GM23338 (cell line): ENCODE data around the gene SYNE2. TPM values are rescaled to one million over a fixed set of nuclear protein-coding genes. Genes with fewer than 3 reads are reported as not detected.

Experiments
- ATAC-seq: fragments of 200-7000 bp; cut with Tn5 transposase; 3 replicates; pipeline ENCODE4 v1.9.1; 2020
- DNase-seq: peaks from one replicate; pipeline ENCODE4 v3.0.0-alpha.2; 2015; ENCODE audit warnings: low spot score
- H2AFZ ChIP-seq: fragments of 200-600 bp; sonication (generic); 2 replicates; pipeline ENCODE4 v1.8.0; 2016; ENCODE audit warnings: antibody characterized with exemption, mild to moderate bottlenecking, moderate library complexity
- H3F3A ChIP-seq: fragments of 200-600 bp; sonication (generic); replicated peaks from 2 replicates; pipeline ENCODE4 v1.8.0; 2017; ENCODE audit warnings: antibody characterized with exemption, mixed run types, low read depth
- H3K27ac ChIP-seq: fragments of 200-600 bp; sonication (generic); 2 replicates; pipeline ENCODE4 v1.6.1; 2016; ENCODE audit warnings: low read depth
- H3K27me3 ChIP-seq: fragments of 200-600 bp; sonication (generic); 2 replicates; pipeline ENCODE4 v1.8.0; 2016; ENCODE audit warnings: mild to moderate bottlenecking, mixed run types, moderate library complexity; ENCODE audit not compliant: insufficient read depth
- H3K36me3 ChIP-seq: fragments of 200-600 bp; sonication (generic); 2 replicates; pipeline ENCODE4 v1.8.0; 2016; ENCODE audit warnings: mild to moderate bottlenecking; ENCODE audit not compliant: insufficient read depth
- H3K4me1 ChIP-seq: fragments of 200-600 bp; sonication (generic); 2 replicates; pipeline ENCODE4 v1.8.0; 2016; ENCODE audit warnings: mild to moderate bottlenecking, moderate library complexity; ENCODE audit not compliant: insufficient read depth
- H3K4me2 ChIP-seq: fragments of 200-600 bp; sonication (generic); 2 replicates; pipeline ENCODE4 v1.7.1; 2017; ENCODE audit warnings: mixed run types
- H3K4me3 ChIP-seq: fragments of 200-600 bp; sonication (generic); 2 replicates; pipeline ENCODE4 v1.6.1; 2016; ENCODE audit warnings: mixed run types
- H3K79me2 ChIP-seq: fragments of 200-600 bp; sonication (generic); replicated peaks from 2 replicates; pipeline ENCODE4 v1.8.0; 2017; ENCODE audit warnings: mild to moderate bottlenecking; ENCODE audit not compliant: insufficient read depth
- H3K9me2 ChIP-seq: fragments of 200-600 bp; sonication (generic); 2 replicates; pipeline ENCODE4 v1.8.0; 2017; ENCODE audit not compliant: insufficient read depth
- H4K20me1 ChIP-seq: fragments of 200-600 bp; sonication (generic); replicated peaks from 2 replicates; pipeline ENCODE4 v1.8.0; 2017; ENCODE audit warnings: mild to moderate bottlenecking; ENCODE audit not compliant: insufficient read depth
- H3K27ac Mint-ChIP-seq: 2 replicates; pipeline ENCODE4 v1.8.0; 2020; ENCODE audit warnings: inconsistent platforms, mild to moderate bottlenecking, moderate library complexity, mixed read lengths
- H3K27me3 Mint-ChIP-seq: 3 replicates; pipeline ENCODE4 v1.8.0; 2022; ENCODE audit warnings: low read depth, mild to moderate bottlenecking, moderate library complexity, mixed read lengths, inconsistent platforms; ENCODE audit not compliant: insufficient read depth, poor library complexity
- H3K36me3 Mint-ChIP-seq: 3 replicates; pipeline ENCODE4 v1.8.0; 2021; ENCODE audit warnings: low read depth, mild to moderate bottlenecking, inconsistent platforms, moderate library complexity, mixed read lengths
- H3K4me1 Mint-ChIP-seq: 3 replicates; pipeline ENCODE4 v1.8.0; 2020; ENCODE audit warnings: mild to moderate bottlenecking, inconsistent platforms, mixed read lengths
- H3K4me3 Mint-ChIP-seq: 3 replicates; pipeline ENCODE4 v1.8.0; 2021; ENCODE audit warnings: moderate library complexity, mild to moderate bottlenecking, inconsistent platforms, mixed read lengths
- H3K9me3 Mint-ChIP-seq: 3 replicates; pipeline ENCODE4 v1.8.0; 2020; ENCODE audit warnings: moderate library complexity, mild to moderate bottlenecking, inconsistent platforms, mixed read lengths
- CREB1 ChIP-seq: fragments of 250-450 bp; sonication (Bioruptor Pico); IDR thresholded peaks from 2 replicates; pipeline ENCODE4 v1.5.0; 2020; ENCODE audit warnings: low read depth, mild to moderate bottlenecking, moderate library complexity
- EZH2 ChIP-seq: fragments of 200-600 bp; sonication (generic); IDR thresholded peaks from one replicate; pipeline ENCODE4 v1.8.0; 2017; ENCODE audit warnings: antibody characterized with exemption, mild to moderate bottlenecking, low read depth; ENCODE audit not compliant: unreplicated experiment
- EZH2phosphoT487 ChIP-seq: fragments of 200-600 bp; sonication (generic); IDR thresholded peaks from one replicate; pipeline ENCODE4 v1.8.1; 2018; ENCODE audit warnings: antibody characterized with exemption; ENCODE audit not compliant: unreplicated experiment
- JUNB ChIP-seq: IDR thresholded peaks from one replicate; pipeline ENCODE4 v1.6.1; 2016; ENCODE audit warnings: antibody characterized with exemption; ENCODE audit not compliant: unreplicated experiment
- NANOG ChIP-seq: IDR thresholded peaks from 2 replicates; pipeline ENCODE4 v1.6.1; 2016; ENCODE audit warnings: antibody characterized with exemption, borderline replicate concordance
- POLR2AphosphoS5 ChIP-seq: IDR thresholded peaks from 2 replicates; pipeline ENCODE4 v1.6.1; 2016; ENCODE audit warnings: antibody characterized with exemption, low read depth
- STAT1 ChIP-seq: IDR thresholded peaks from one replicate; pipeline ENCODE4 v1.6.1; 2016; ENCODE audit warnings: antibody characterized with exemption; ENCODE audit not compliant: unreplicated experiment
- ZNF114 ChIP-seq: fragments of 250-450 bp; sonication (Bioruptor Pico); IDR thresholded peaks from 2 replicates; pipeline ENCODE4 v1.5.0; 2020; ENCODE audit warnings: mild to moderate bottlenecking, moderate library complexity
- ZNF331 ChIP-seq: fragments of 250-450 bp; sonication (Bioruptor Pico); IDR thresholded peaks from 2 replicates; pipeline ENCODE4 v1.5.0; 2020; ENCODE audit warnings: low read depth, mild to moderate bottlenecking, moderate library complexity
- polyA plus RNA-seq: library from polyadenylated mRNA; unstranded; fragments of >200 nt; fragmentation: Nextera tagmentation; extraction: Ambion mirVana; gene quantifications from 2 replicates; pipeline ENCODE4 v1.2.1, GENCODE V29; 2016
- total RNA-seq: library from RNA; depleted of rRNA; stranded (reverse); fragments of >200 nt; shearing (Covaris generic); gene quantifications from 2 replicates; pipeline ENCODE4 v1.2.3, GENCODE V29; 2014
- TF ChIP-seq, protein P1 (sequence below): IDR thresholded peaks from 2 replicates; pipeline ENCODE4 v1.6.1; 2016; ENCODE audit warnings: antibody characterized with exemption
- TF ChIP-seq, protein P2 (sequence below), 2 experiments: fragments of 200-600 bp in 1 of 2; sonication (generic) in 1 of 2; conservative IDR thresholded peaks; 2 replicates each; pipeline versions ENCODE4 v1.5.1 to v1.6.1; 2016 to 2017; ENCODE audit warnings: antibody characterized with exemption in 2 of 2, low read depth in 2 of 2, mild to moderate bottlenecking in 2 of 2, moderate library complexity in 1 of 2
- TF ChIP-seq, protein P3 (sequence below): fragments of 250-450 bp; sonication (Bioruptor Pico); IDR thresholded peaks from 2 replicates; pipeline ENCODE4 v1.5.0; 2020; ENCODE audit warnings: mild to moderate bottlenecking, moderate library complexity
- TF ChIP-seq, protein P4 (sequence below): IDR thresholded peaks from one replicate; pipeline ENCODE4 v1.6.1; 2018; ENCODE audit warnings: antibody characterized with exemption; ENCODE audit not compliant: unreplicated experiment

SYNE2 gene
- total and polyA plus RNA-seq, 2 experiments from 2014 or later, result 34.3 to 86.5 TPM

DNA sequence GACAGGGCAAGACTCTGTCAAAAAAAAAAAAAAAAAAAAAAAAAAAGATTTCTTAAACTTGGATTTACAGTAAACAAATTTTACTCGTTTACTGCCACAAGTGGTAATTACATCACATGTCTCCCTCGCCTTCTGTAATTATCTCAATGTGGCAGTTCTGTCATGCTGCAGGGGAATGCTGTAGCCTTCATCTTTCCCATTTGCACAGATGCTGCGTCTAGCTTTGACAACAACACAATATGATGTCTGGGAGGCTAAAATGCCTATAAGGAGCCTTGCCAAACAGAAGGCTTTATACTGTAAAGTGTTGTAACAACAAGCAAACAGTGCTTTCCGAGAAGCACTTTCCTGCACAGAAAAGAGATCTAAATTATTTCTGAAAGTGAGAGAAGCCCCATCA is 392.7 kb downstream of the SYNE2 start:
- H3K4me1 ChIP-seq, result no peaks in the 10 kb centered on the region
- no peak overlapping the region for H3K27ac ChIP-seq
- H3F3A ChIP-seq, result no peaks in the 10 kb centered on the region
- no peak overlapping the region for H2AFZ ChIP-seq
- H3K4me2 ChIP-seq, result no peak overlapping the region
- no peaks in the 10 kb centered on the region; the same call in 2 of the 3 replicates for H3K4me1 Mint-ChIP-seq
- H3K27me3 ChIP-seq, result no peaks in the 10 kb centered on the region
- DNase-seq (no peak), ATAC-seq (no peak)
- no peak overlapping the region for H3K27ac Mint-ChIP-seq
- H3K9me3 Mint-ChIP-seq, result no peaks in the 10 kb centered on the region
- no peaks in the 10 kb centered on the region for H3K9me2 ChIP-seq
- H3K27me3 Mint-ChIP-seq, result no peaks in the 10 kb centered on the region
- TF ChIP-seq ZNF114 (no peak), EZH2phosphoT487 (no peak), POLR2AphosphoS5 (no peak), JUNB (no peak), STAT1 (no peak), ZNF331 (no peak), CREB1 (CRISPR knock-in tag) (no peak), NANOG (no peak), EZH2 (no peak)
- TF ChIP-seq, protein P1, sequence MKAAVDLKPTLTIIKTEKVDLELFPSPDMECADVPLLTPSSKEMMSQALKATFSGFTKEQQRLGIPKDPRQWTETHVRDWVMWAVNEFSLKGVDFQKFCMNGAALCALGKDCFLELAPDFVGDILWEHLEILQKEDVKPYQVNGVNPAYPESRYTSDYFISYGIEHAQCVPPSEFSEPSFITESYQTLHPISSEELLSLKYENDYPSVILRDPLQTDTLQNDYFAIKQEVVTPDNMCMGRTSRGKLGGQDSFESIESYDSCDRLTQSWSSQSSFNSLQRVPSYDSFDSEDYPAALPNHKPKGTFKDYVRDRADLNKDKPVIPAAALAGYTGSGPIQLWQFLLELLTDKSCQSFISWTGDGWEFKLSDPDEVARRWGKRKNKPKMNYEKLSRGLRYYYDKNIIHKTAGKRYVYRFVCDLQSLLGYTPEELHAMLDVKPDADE, result no peak
- TF ChIP-seq, protein P2, sequence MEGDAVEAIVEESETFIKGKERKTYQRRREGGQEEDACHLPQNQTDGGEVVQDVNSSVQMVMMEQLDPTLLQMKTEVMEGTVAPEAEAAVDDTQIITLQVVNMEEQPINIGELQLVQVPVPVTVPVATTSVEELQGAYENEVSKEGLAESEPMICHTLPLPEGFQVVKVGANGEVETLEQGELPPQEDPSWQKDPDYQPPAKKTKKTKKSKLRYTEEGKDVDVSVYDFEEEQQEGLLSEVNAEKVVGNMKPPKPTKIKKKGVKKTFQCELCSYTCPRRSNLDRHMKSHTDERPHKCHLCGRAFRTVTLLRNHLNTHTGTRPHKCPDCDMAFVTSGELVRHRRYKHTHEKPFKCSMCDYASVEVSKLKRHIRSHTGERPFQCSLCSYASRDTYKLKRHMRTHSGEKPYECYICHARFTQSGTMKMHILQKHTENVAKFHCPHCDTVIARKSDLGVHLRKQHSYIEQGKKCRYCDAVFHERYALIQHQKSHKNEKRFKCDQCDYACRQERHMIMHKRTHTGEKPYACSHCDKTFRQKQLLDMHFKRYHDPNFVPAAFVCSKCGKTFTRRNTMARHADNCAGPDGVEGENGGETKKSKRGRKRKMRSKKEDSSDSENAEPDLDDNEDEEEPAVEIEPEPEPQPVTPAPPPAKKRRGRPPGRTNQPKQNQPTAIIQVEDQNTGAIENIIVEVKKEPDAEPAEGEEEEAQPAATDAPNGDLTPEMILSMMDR (conservative IDR thresholded peaks at IDR 0.05; ENCODE audit: low read depth in 2 of 2), result no peak
- TF ChIP-seq, protein P3, sequence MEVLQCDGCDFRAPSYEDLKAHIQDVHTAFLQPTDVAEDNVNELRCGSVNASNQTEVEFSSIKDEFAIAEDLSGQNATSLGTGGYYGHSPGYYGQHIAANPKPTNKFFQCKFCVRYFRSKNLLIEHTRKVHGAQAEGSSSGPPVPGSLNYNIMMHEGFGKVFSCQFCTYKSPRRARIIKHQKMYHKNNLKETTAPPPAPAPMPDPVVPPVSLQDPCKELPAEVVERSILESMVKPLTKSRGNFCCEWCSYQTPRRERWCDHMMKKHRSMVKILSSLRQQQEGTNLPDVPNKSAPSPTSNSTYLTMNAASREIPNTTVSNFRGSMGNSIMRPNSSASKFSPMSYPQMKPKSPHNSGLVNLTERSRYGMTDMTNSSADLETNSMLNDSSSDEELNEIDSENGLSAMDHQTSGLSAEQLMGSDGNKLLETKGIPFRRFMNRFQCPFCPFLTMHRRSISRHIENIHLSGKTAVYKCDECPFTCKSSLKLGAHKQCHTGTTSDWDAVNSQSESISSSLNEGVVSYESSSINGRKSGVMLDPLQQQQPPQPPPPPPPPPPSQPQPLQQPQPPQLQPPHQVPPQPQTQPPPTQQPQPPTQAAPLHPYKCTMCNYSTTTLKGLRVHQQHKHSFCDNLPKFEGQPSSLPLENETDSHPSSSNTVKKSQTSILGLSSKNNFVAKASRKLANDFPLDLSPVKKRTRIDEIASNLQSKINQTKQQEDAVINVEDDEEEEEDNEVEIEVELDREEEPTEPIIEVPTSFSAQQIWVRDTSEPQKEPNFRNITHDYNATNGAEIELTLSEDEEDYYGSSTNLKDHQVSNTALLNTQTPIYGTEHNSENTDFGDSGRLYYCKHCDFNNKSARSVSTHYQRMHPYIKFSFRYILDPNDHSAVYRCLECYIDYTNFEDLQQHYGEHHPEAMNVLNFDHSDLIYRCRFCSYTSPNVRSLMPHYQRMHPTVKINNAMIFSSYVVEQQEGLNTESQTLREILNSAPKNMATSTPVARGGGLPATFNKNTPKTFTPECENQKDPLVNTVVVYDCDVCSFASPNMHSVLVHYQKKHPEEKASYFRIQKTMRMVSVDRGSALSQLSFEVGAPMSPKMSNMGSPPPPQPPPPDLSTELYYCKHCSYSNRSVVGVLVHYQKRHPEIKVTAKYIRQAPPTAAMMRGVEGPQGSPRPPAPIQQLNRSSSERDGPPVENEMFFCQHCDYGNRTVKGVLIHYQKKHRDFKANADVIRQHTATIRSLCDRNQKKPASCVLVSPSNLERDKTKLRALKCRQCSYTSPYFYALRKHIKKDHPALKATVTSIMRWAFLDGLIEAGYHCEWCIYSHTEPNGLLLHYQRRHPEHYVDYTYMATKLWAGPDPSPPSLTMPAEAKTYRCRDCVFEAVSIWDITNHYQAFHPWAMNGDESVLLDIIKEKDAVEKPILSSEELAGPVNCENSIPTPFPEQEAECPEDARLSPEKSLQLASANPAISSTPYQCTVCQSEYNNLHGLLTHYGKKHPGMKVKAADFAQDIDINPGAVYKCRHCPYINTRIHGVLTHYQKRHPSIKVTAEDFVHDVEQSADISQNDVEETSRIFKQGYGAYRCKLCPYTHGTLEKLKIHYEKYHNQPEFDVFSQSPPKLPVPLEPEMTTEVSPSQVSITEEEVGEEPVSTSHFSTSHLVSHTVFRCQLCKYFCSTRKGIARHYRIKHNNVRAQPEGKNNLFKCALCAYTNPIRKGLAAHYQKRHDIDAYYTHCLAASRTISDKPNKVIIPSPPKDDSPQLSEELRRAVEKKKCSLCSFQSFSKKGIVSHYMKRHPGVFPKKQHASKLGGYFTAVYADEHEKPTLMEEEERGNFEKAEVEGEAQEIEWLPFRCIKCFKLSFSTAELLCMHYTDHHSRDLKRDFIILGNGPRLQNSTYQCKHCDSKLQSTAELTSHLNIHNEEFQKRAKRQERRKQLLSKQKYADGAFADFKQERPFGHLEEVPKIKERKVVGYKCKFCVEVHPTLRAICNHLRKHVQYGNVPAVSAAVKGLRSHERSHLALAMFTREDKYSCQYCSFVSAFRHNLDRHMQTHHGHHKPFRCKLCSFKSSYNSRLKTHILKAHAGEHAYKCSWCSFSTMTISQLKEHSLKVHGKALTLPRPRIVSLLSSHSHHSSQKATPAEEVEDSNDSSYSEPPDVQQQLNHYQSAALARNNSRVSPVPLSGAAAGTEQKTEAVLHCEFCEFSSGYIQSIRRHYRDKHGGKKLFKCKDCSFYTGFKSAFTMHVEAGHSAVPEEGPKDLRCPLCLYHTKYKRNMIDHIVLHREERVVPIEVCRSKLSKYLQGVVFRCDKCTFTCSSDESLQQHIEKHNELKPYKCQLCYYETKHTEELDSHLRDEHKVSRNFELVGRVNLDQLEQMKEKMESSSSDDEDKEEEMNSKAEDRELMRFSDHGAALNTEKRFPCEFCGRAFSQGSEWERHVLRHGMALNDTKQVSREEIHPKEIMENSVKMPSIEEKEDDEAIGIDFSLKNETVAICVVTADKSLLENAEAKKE, result no peak
- TF ChIP-seq, protein P4, sequence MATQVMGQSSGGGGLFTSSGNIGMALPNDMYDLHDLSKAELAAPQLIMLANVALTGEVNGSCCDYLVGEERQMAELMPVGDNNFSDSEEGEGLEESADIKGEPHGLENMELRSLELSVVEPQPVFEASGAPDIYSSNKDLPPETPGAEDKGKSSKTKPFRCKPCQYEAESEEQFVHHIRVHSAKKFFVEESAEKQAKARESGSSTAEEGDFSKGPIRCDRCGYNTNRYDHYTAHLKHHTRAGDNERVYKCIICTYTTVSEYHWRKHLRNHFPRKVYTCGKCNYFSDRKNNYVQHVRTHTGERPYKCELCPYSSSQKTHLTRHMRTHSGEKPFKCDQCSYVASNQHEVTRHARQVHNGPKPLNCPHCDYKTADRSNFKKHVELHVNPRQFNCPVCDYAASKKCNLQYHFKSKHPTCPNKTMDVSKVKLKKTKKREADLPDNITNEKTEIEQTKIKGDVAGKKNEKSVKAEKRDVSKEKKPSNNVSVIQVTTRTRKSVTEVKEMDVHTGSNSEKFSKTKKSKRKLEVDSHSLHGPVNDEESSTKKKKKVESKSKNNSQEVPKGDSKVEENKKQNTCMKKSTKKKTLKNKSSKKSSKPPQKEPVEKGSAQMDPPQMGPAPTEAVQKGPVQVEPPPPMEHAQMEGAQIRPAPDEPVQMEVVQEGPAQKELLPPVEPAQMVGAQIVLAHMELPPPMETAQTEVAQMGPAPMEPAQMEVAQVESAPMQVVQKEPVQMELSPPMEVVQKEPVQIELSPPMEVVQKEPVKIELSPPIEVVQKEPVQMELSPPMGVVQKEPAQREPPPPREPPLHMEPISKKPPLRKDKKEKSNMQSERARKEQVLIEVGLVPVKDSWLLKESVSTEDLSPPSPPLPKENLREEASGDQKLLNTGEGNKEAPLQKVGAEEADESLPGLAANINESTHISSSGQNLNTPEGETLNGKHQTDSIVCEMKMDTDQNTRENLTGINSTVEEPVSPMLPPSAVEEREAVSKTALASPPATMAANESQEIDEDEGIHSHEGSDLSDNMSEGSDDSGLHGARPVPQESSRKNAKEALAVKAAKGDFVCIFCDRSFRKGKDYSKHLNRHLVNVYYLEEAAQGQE, result no peak
- no peaks in the 10 kb centered on the region for H3K36me3 Mint-ChIP-seq
- H4K20me1 ChIP-seq, result no peaks in the 10 kb centered on the region
- no peaks in the 10 kb centered on the region for H3K79me2 ChIP-seq
- H3K36me3 ChIP-seq, result no peaks in the 10 kb centered on the region
- H3K4me3 ChIP-seq, result no peak overlapping the region
- no peak overlapping the region for H3K4me3 Mint-ChIP-seq
